RWPE2 (cell line): ENCODE data around the gene FAM168A.

Source experiments
- ATAC-seq: fragments of 200-7000 bp; cut with Tn5 transposase; 3 replicates; pipeline ENCODE4 v1.9.1; 2021; ENCODE audit warnings: low read depth
- DNase-seq: peaks from one replicate; pipeline ENCODE4 v3.0.0-alpha.2; 2020; ENCODE audit warnings: low spot score
- H3K27ac ChIP-seq: fragments of 450-650 bp; 2 replicates; pipeline ENCODE4 v1.5.1; 2017; ENCODE audit warnings: mild to moderate bottlenecking; ENCODE audit not compliant: poor library complexity, severe bottlenecking
- H3K27me3 ChIP-seq: fragments of 250-450 bp; sonication (Bioruptor Pico); 2 replicates; pipeline ENCODE4 v1.5.1; 2021; ENCODE audit warnings: mild to moderate bottlenecking, moderate library complexity; ENCODE audit not compliant: insufficient read depth, poor library complexity, severe bottlenecking
- H3K36me3 ChIP-seq: fragments of 250-450 bp; sonication (Bioruptor Pico); 2 replicates; pipeline ENCODE4 v1.5.1; 2020; ENCODE audit warnings: low read depth, mild to moderate bottlenecking, moderate library complexity
- H3K4me1 ChIP-seq: fragments of 250-450 bp; sonication (Bioruptor Pico); 2 replicates; pipeline ENCODE4 v1.5.1; 2021; ENCODE audit warnings: mild to moderate bottlenecking, moderate library complexity; ENCODE audit not compliant: insufficient read depth, poor library complexity, severe bottlenecking
- H3K4me3 ChIP-seq: fragments of 250-450 bp; sonication (Bioruptor Pico); 2 replicates; pipeline ENCODE4 v1.5.1; 2021; ENCODE audit warnings: mild to moderate bottlenecking, moderate library complexity; ENCODE audit not compliant: severe bottlenecking
- H3K9me3 ChIP-seq: fragments of 250-450 bp; sonication (Bioruptor Pico); 2 replicates; pipeline ENCODE4 v1.5.1; 2021; ENCODE audit warnings: mild to moderate bottlenecking, moderate library complexity; ENCODE audit not compliant: severe bottlenecking
- CTCF ChIP-seq: fragments of 450-650 bp; IDR thresholded peaks from one replicate; pipeline ENCODE4 v1.5.1; 2017; ENCODE audit warnings: mild to moderate bottlenecking, moderate library complexity; ENCODE audit not compliant: poor library complexity, severe bottlenecking

Gene FAM168A

GRCh38 chr11:73411031-73411430, 186.9 kb downstream of the FAM168A start:
- ATAC-seq = no peak
- Histone ChIP-seq H3K4me1 (no peaks in the 10 kb centered on the region), H3K4me3 (no peak overlapping the region), H3K27ac (no peak overlapping the region), H3K9me3 (no peaks in the 10 kb centered on the region), H3K36me3 (no peaks in the 10 kb centered on the region), H3K27me3 (no peaks in the 10 kb centered on the region)
- DNase-seq = no peak
- no peak for TF ChIP-seq CTCF

- Histone ChIP-seq H3K4me3 (no peak overlapping the region), H3K9me3 (no peaks in the 10 kb centered on the region), H3K4me1 (no peaks in the 10 kb centered on the region), H3K27ac (no peak overlapping the region), H3K36me3 (no peaks in the 10 kb centered on the region), H3K27me3 (no peaks in the 10 kb centered on the region)
- no peak for ATAC-seq
- TF ChIP-seq CTCF = no peak
- no peak for DNase-seq
Observed at GRCh38 chr11:73410627-73411026, 187.3 kb downstream of the FAM168A start.

- no peak overlapping the region for H3K27ac ChIP-seq
- no peak for TF ChIP-seq CTCF
- ATAC-seq (no peak), DNase-seq (no peak)
- H3K4me3 ChIP-seq = no peak overlapping the region
- H3K4me1 ChIP-seq = no peaks in the 10 kb centered on the region
- H3K9me3 ChIP-seq = no peaks in the 10 kb centered on the region
- no peaks in the 10 kb centered on the region for H3K36me3 ChIP-seq
- no peaks in the 10 kb centered on the region for H3K27me3 ChIP-seq
Observed at GRCh38 chr11:73409431-73409830, 188.5 kb downstream of the FAM168A start.

GRCh38 chr11:73406619-73407018, 191.3 kb downstream of the FAM168A start:
- no peak for TF ChIP-seq CTCF
- Histone ChIP-seq H3K36me3 (no peaks in the 10 kb centered on the region), H3K9me3 (no peaks in the 10 kb centered on the region), H3K4me3 (no peak overlapping the region), H3K4me1 (no peaks in the 10 kb centered on the region), H3K27ac (no peak overlapping the region), H3K27me3 (no peaks in the 10 kb centered on the region)
- no peak for DNase-seq
- no peak for ATAC-seq

GRCh38 chr11:73406131-73406530, 191.8 kb downstream of the FAM168A start:
- H3K9me3 ChIP-seq = no peaks in the 10 kb centered on the region
- DNase-seq = no peak
- no peak for TF ChIP-seq CTCF
- H3K36me3 ChIP-seq = no peaks in the 10 kb centered on the region
- no peak for ATAC-seq
- no peak overlapping the region for H3K4me3 ChIP-seq
- H3K27ac ChIP-seq = no peak overlapping the region
- no peaks in the 10 kb centered on the region for H3K27me3 ChIP-seq
- H3K4me1 ChIP-seq = no peaks in the 10 kb centered on the region
